Epidermal melanocyte (primary cell): Measurements from ENCODE around the gene PRPF39.
A peak's percentile ranks its signal among the peaks of the same experiment; 100 is the strongest.
"Not testable (repeated sequence)": the region's sequence is repeated elsewhere in the genome, so short reads cannot be mapped to it uniquely, and the experiment has no call there.

Experiments used
- DNase-seq: peaks from one replicate; pipeline ENCODE4 v3.0.0; 2011; ENCODE audit warnings: low spot score; ENCODE audit not compliant: insufficient read length

PRPF39 gene

GRCh38 chr14:45135659-45136395, 51.9 kb downstream of the PRPF39 start, which contains the start of gene FANCM:
TSS of gene FANCM (plus strand) at chr14:45135930. CDS start at chr14:45136032, 102 bp downstream.
- DNase-seq = peak; percentile 88

DNA sequence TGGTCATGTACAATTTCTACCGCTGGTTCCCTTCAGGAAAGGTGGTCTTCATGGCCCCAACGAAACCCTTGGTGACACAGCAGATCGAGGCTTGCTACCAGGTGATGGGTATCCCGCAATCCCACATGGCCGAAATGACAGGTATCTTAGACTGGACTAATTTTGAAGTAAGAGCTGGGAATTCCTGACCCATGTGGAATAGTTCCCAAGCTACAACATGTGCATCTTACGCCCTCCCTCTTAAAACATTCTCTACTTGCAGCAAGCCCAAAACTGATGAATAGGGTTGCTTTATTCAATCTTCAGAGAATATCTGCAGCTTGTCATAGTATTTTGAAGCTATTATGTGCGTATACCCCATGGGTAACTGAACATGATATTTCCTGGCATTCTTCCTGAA, 52.5 kb downstream of the PRPF39 start:
- no peak for DNase-seq

DNA sequence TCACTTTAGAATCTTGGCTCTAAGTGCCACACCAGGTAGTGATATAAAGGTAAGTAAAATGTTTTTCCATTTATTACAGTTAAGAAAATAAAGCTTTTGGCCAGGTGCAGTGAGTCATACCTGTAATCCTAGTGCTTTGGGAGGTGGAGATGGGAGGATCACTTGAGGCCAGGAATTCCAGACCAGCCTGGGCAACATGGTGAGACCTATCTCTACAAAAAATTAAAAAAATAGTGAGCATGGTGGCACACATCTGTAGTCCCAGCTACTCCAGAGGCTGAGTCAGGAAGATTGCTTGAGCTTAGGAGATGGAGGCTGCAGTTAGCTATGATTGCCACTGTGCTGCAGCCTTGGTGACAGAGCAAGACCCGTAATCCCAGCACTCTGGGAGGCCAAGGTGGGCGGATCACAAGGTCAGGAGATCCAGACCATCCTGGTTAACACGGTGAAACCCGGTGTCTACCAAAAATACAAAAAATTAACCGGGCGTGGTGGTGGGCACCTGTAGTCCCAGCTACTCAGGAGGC, 56.8 kb downstream of the PRPF39 start:
- DNase-seq = no peak

DNA sequence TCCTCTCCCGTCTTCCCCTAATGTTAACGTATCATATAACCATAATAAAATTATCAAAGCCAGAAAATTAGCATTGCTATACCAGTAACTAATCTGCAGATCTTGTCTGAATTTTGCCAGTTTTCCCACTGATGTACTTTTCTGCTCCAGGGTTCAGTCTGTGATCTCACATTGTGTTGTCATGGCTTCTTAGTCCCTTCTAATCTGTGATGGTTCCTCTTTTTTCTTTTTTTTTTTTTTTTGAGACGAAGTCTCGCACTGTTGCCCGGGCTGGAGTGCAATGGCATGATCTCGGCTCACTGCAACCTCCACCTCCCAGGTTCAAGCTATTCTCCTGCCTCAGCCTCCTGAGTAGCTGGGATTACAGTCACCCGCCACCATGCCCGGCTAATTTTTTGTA, 58.2 kb downstream of the PRPF39 start:
- DNase-seq = not testable (repeated sequence)

DNA sequence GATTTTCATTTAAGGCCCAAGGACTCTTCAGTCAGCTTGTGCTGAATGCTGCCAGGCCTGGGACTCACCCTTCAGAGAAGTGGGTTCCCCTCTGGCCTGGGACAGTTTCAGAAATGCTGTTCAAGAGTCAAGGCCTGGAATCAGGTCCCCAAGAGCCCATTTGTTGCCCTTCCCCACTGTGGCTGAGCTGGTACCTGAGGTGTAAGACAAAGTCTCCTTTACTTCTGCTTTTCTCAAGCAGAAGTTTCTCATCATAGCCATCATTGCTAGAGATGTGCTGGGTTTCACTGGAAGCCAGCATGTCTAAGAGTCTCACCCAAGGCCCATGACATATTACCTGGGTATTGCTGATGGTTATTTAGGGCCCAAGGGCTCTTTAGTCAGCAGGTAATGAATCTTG, 60.7 kb downstream of the PRPF39 start:
- no peak for DNase-seq

- DNase-seq = no peak
Measured at GRCh38 chr14:45145214-45145613, 61.3 kb downstream of the PRPF39 start.

DNA sequence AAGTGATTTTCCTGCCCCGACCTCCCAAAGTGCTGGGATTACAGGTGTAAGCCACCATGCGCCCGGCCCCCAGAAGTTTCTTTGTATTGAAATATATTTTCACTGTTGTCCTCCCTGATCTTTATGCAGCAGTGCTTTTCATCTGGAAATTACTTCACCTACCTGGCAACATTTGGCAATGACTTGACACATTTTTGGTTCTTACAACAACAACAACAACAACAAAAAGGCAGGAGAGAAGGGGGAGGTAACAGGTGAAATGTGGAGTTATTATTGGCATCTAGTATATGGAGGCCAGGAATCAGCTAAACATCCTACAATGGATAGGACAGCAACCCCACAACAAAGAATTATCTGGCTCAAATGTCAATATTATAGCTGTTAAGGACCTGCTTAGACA, 65.7 kb downstream of the PRPF39 start:
- DNase-seq = no peak

DNA sequence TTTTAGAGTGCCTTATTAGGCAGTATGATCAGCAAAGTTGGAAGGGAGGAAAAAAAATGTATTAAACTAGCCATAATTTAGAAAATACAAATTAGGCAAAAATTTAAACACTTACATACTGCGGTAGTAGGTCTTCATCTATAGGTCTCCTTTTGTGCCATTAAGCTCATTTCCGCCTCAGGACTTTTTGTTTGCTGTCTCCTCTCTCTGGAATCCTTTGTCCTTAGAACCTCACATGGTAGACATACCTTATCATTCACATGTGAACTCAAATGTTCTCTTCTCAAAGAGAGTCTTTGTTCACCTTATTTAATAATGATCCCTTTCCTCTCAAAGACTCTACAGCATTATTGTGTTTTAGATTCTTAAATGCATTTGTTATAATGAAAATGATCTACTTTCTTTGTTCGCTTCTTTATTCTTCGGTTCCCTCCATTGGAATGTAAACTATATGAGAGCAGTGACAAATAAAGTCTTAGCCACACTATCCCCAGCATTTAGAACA, 66.5 kb downstream of the PRPF39 start:
- no peak for DNase-seq

DNA sequence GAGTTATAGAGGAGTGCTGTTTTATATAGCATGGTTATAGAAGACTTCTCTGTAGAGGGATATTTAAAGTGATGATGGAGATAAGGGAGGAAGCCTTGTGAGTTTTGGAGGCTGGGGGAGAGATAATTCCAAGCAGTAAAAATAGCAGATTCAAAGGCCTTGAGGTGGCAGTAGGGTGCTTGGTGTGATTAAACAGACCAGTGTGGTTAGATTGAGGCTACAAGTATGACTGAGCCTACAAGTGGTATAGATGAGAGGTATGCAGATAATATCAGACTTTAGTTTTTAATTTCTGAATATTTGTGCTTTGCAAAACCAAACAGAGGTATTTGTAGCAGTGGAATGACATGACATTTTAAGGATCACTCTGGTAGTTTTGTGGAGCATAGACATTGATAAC, 72.2 kb downstream of the PRPF39 start:
- DNase-seq = no peak
